Heart right ventricle (tissue), 16 donors: Measurements from ENCODE around the gene BABAM2. TPM values are rescaled to one million over a fixed set of nuclear protein-coding genes. Genes with fewer than 3 reads are reported as not detected.

Experiments
- ATAC-seq, 8 donors: fragments of 200-7000 bp; cut with Tn5 transposase; one replicate each; pipeline ENCODE4 v1.9.1; 2020; ENCODE audit warnings: mild to moderate bottlenecking in 8 of 8, moderate library complexity in 8 of 8, moderate number of reproducible peaks in 1 of 8
- DNase-seq, 2 donors: peaks; one replicate each; pipeline ENCODE4 v3.0.0-alpha.2; 2020
- H3K27ac ChIP-seq, 10 donors: fragments of 200-600 bp; sonication (generic) in 2 of 10; one replicate each; pipeline versions ENCODE4 v1.5.0 to v1.8.0; 2020 to 2022; ENCODE audit warnings: mild to moderate bottlenecking in 3 of 10
- H3K27me3 ChIP-seq, 7 donors: fragments of 200-600 bp; one replicate each; pipeline ENCODE4 v1.8.0; 2021 to 2022; ENCODE audit warnings: mild to moderate bottlenecking in 2 of 7
- H3K36me3 ChIP-seq, 9 donors: fragments of 200-600 bp; sonication (generic) in 1 of 9; one replicate each; pipeline versions ENCODE4 v1.5.0 to v1.8.0; 2020 to 2022; ENCODE audit warnings: mild to moderate bottlenecking in 2 of 9
- H3K4me1 ChIP-seq, 9 donors: fragments of 200-600 bp; sonication (generic) in 1 of 9; one replicate each; pipeline versions ENCODE4 v1.5.0 to v1.8.0; 2020 to 2022; ENCODE audit warnings: mild to moderate bottlenecking in 4 of 9
- H3K4me3 ChIP-seq, 10 donors: fragments of 200-600 bp; sonication (generic) in 2 of 10; one replicate each; pipeline versions ENCODE4 v1.5.0 to v1.8.0; 2020 to 2022; ENCODE audit warnings: mild to moderate bottlenecking in 7 of 10, moderate library complexity in 2 of 10
- H3K9me3 ChIP-seq, 11 donors: fragments of 200-600 bp in 10 of 11; sonication (generic) in 2 of 11; one replicate each; pipeline versions ENCODE4 v1.5.0 to v1.8.0; 2013 to 2022; ENCODE audit warnings: mild to moderate bottlenecking in 2 of 11, control low read depth in 1 of 11, moderate library complexity in 1 of 11
- CTCF ChIP-seq, 9 donors: fragments of 200-600 bp; sonication (generic) in 2 of 9; IDR thresholded peaks; one replicate each; pipeline versions ENCODE4 v1.5.0 to v1.8.0; 2021 to 2022; ENCODE audit warnings: antibody characterized with exemption in 9 of 9, mild to moderate bottlenecking in 5 of 9, moderate library complexity in 1 of 9
- WGBS, 2 donors: extraction: QIAGEN DNeasy Blood & Tissue Kit; methylation state at CpG; one replicate each; pipeline ENCODE4 v1.1.7; 2013; ENCODE audit warnings: inconsistent platforms in 1 of 2; 5-methylcytosine and 5-hydroxymethylcytosine counted together
- intact Hi-C, 10 donors: fragments of 100-400 bp; cut with DNase I; formaldehyde crosslinking; loops; one replicate each; pipeline versions ENCODE4 v1.11.1 to v1.14.2; 2022
- polyA plus RNA-seq, 2 donors: library from polyadenylated mRNA; stranded (reverse); fragments of 200-250 nt; gene quantifications; one replicate each; pipeline ENCODE4 v1.2.3, GENCODE V29; 2013
- total RNA-seq, 10 donors: library from RNA; stranded (reverse); fragmentation: NEBNext Ultra II Directional in 3 of 10; extraction: Animal tissue kit (Norgen Biotek cat#: 25700) in 3 of 10; gene quantifications; one replicate each; pipeline versions ENCODE4 v1.2.1 to v1.2.4, GENCODE V29; 2021 to 2023
- donor health status: Arrhythmogenic right ventricular cardiomyopathy.
- donor health status: ischemic (EF 13 %, LVEDD 7.1; RV severe dilation, severe dysfunction).
- donor health status: healthy with polysubstance abuse.
- donor health status: DM: no; HTN: yes; CAD: no.
- donor health status: DM: no; HTN: no; CAD: no.
- donor health status: ischemic (EF 25% LVEDD 6.9; RV normal size, moderate dysfunction).
- donor health status: ischemic (EF 25% LVEDD 5.7; RV mildly dilated, moderate dysfunction).
- donor health status: healthy.
- donor health status: DM: yes; HTN: yes; CAD: no.
- donor health status: Ischemic cardiomyopathy.
- donor health status: ischemic (EF 35%, LVEDD 5.7; RV mildly dilated, moderate dysfunction).
- donor health status: nonischemic (EF 11% LVEDD 7.7; RV severe dilation, severe dysfunction).
- donor health status: DM: yes; HTN: yes; CAD: no.
- donor health status: PGD.
- donor health status: ischemic (EF 29% LVEDD 5.4; RV normal size, mild dysfunction).
- donor health status: nonischemic (EF 23%, LVEDD 6.1; RV moderate dilation, normal function).

The BABAM2 gene
- total and polyA plus RNA-seq, 12 donors = 13.3 to 83.4 (median 65.9) TPM

DNA sequence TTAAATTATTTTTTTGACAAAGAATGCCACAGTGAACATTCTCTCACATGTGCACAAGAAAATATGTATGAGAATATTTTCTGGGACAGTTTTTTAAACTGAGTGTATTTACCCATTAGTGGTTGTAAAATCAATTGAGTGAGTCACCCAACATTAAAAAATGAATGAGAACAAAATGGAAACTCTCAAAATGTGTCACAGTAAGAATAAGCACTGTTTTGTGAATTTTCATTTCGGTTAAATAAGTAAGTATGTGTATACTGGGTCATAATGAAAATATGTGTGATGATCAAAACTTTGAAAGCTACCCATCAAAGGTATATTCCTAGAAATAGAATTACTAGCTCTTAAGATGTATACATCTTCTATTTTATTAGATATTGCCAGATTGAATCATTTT lies 11.6 kb downstream of the BABAM2 start:
- Histone ChIP-seq H3K9me3 (no peaks in the 10 kb centered on the region), H3K27me3 (no peaks in the 10 kb centered on the region), H3K36me3 (peaks cover 0 to 40% (median 0%) of the 10 kb centered on the region in 9 donors), H3K27ac (no peak overlapping the region), H3K4me1 (peaks cover 0 to 39% (median 15%) of the 10 kb centered on the region in 9 donors), H3K4me3 (no peak overlapping the region)
- intact Hi-C loops = no loop called here
- WGBS, 2 donors = 94 to 96% methylated on average over 1 of the region's 1 CpG
- no peak for TF ChIP-seq CTCF (IDR thresholded peaks at IDR 0.05)
- no peak for ATAC-seq
- no peak for DNase-seq

GRCh38 chr2:27903018-27903417 lies 12.5 kb downstream of the BABAM2 start:
- no peak for DNase-seq
- no peak for TF ChIP-seq CTCF (IDR thresholded peaks at IDR 0.05)
- H3K27ac ChIP-seq = no peak overlapping the region
- no peak overlapping the region for H3K4me3 ChIP-seq
- H3K36me3 ChIP-seq = peaks cover 0 to 35% (median 0%) of the 10 kb centered on the region in 9 donors
- H3K27me3 ChIP-seq = no peaks in the 10 kb centered on the region
- 74 to 75% methylated on average over 2 of the region's 2 CpGs for WGBS, 2 donors
- no peak for ATAC-seq
- intact Hi-C loops = no loop called here
- H3K4me1 ChIP-seq = peaks cover 0 to 35% (median 21%) of the 10 kb centered on the region in 9 donors
- H3K9me3 ChIP-seq = no peaks in the 10 kb centered on the region

- 91 to 92% methylated on average over 10 of the region's 10 CpGs for WGBS, 2 donors
- Histone ChIP-seq H3K27me3 (no peaks in the 10 kb centered on the region), H3K27ac (no peak overlapping the region), H3K9me3 (no peaks in the 10 kb centered on the region), H3K36me3 (peaks cover 0 to 27% (median 0%) of the 10 kb centered on the region in 9 donors), H3K4me3 (no peak overlapping the region), H3K4me1 (peaks cover 0 to 33% (median 21%) of the 10 kb centered on the region in 9 donors)
- ATAC-seq (peak in 3 of 8 donors; percentile 35 to 56 (median 55)), DNase-seq (no peak)
- intact Hi-C loops = no loop called here
- no peak for TF ChIP-seq CTCF (IDR thresholded peaks at IDR 0.05)
These were observed 13.3 kb downstream of the BABAM2 start for GRCh38 chr2:27903649-27904404.

DNA sequence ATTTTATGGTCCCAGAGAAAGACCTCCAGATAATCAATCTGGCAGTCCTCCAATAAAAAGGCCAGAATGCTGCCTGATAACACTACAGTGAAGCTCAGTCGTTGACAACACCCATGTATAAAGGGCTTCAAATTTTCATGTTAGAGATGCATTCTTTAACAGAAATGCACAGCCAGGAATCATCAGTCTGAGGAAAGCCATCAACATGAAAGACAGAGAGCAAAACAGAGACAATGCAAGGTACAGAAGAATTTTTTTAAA lies 13.8 kb downstream of the BABAM2 start:
- ATAC-seq (no peak), DNase-seq (no peak)
- Histone ChIP-seq H3K4me1 (peaks cover 0 to 33% (median 21%) of the 10 kb centered on the region in 9 donors), H3K9me3 (no peaks in the 10 kb centered on the region), H3K27me3 (no peaks in the 10 kb centered on the region), H3K4me3 (no peak overlapping the region), H3K27ac (no peak overlapping the region), H3K36me3 (peaks cover 0 to 22% (median 0%) of the 10 kb centered on the region in 9 donors)
- TF ChIP-seq CTCF (IDR thresholded peaks at IDR 0.05) = no peak
- WGBS, 2 donors = 51 to 68% methylated on average over 1 of the region's 1 CpG
- intact Hi-C loops = no loop called here
